ENCODE data around the gene CHST15. TPM values are rescaled to one million over a fixed set of nuclear protein-coding genes. Genes with fewer than 3 reads are reported as not detected.
A peak's percentile ranks its signal among the peaks of the same experiment; 100 is the strongest.

Gene CHST15
- total and polyA plus RNA-seq, 8 donors: 4.8 to 17.3 (median 12.4) TPM

- no peak for ATAC-seq
- no peak for TF ChIP-seq CTCF (IDR thresholded peaks at IDR 0.05)
- 32 to 50% methylated on average over 1 of the region's 1 CpG for WGBS, 2 donors
- Histone ChIP-seq H3K4me3 (no peak overlapping the region), H3K36me3 (no peaks in the 10 kb centered on the region), H3K9me3 (no peaks in the 10 kb centered on the region), H3K4me1 (no peaks in the 10 kb centered on the region), H3K27me3 (peaks cover 0 to 22% (median 0%) of the 10 kb centered on the region in 4 donors), H3K27ac (no peak overlapping the region)
- no peak for FAIRE-seq
- no peak for DNase-seq
- intact Hi-C loops (cut with DNase I): no loop called here
Measured at GRCh38 chr10:123986736-123987135, 106.7 kb downstream of the CHST15 start.

- Histone ChIP-seq H3K4me1 (no peaks in the 10 kb centered on the region), H3K9me3 (no peaks in the 10 kb centered on the region), H3K27me3 (peaks cover 0 to 33% (median 10%) of the 10 kb centered on the region in 4 donors), H3K27ac (no peak overlapping the region), H3K36me3 (no peaks in the 10 kb centered on the region), H3K4me3 (no peak overlapping the region)
- no peak for FAIRE-seq
- no peak for DNase-seq
- no peak for ATAC-seq
- 49 to 62% methylated on average over 4 of the region's 4 CpGs for WGBS, 2 donors
- intact Hi-C loops (cut with DNase I): loop anchor here in 1 of 3 donors (10.0 kb wide), 1 partner anchor 390 kb away; no protein-coding TSS in a partner anchor
- no peak for TF ChIP-seq CTCF (IDR thresholded peaks at IDR 0.05)
Measured at GRCh38 chr10:123974406-123974805, 119.0 kb downstream of the CHST15 start.

- intact Hi-C loops (cut with DNase I): loop anchor here in 1 of 3 donors (10.0 kb wide), 1 partner anchor 388 kb away; no protein-coding TSS in a partner anchor
- Histone ChIP-seq H3K4me1 (no peaks in the 10 kb centered on the region), H3K27ac (no peak overlapping the region), H3K4me3 (no peak overlapping the region), H3K9me3 (no peaks in the 10 kb centered on the region), H3K36me3 (no peaks in the 10 kb centered on the region), H3K27me3 (peaks cover 0 to 33% (median 14%) of the 10 kb centered on the region in 4 donors)
- peak in 1 of 6 donors; percentile 39 for DNase-seq
- no peak for FAIRE-seq
- TF ChIP-seq CTCF (IDR thresholded peaks at IDR 0.05): no peak
- WGBS, 2 donors: 3% methylated on average over 52 to 62 of the region's 62 CpGs
- ATAC-seq: no peak
Measured at GRCh38 chr10:123972481-123973401, 120.7 kb downstream of the CHST15 start.

GRCh38 chr10:123970927-123971286, 122.5 kb downstream of the CHST15 start:
- ATAC-seq: no peak
- FAIRE-seq: no peak
- Histone ChIP-seq H3K27ac (no peak overlapping the region), H3K4me1 (no peaks in the 10 kb centered on the region), H3K4me3 (no peak overlapping the region), H3K36me3 (no peaks in the 10 kb centered on the region), H3K27me3 (peaks cover 0 to 36% (median 11%) of the 10 kb centered on the region in 4 donors), H3K9me3 (no peaks in the 10 kb centered on the region)
- intact Hi-C loops (cut with DNase I): loop anchor here in 1 of 3 donors (10.0 kb wide), 1 partner anchor 386 kb away; no protein-coding TSS in a partner anchor
- DNase-seq: no peak
- no peak for TF ChIP-seq CTCF (IDR thresholded peaks at IDR 0.05)
- WGBS, 2 donors: 31 to 39% methylated on average over 4 of the region's 4 CpGs
